SK-N-MC (cell line): Measurements from ENCODE around the gene PDZD8.

Experiments used
- FOXP2 ChIP-seq: optimal IDR thresholded peaks from 2 replicates; pipeline ENCODE3; 2011; ENCODE audit warnings: mild to moderate bottlenecking, moderate library complexity; ENCODE audit not compliant: insufficient read depth; ENCODE audit errors: extremely low read length, control extremely low read depth
- POLR2AphosphoS5 ChIP-seq: IDR thresholded peaks from 2 replicates; pipeline ENCODE4 v1.6.1; 2012; ENCODE audit warnings: mild to moderate bottlenecking, low read depth, low read length, borderline replicate concordance

- no peak for TF ChIP-seq FOXP2
- TF ChIP-seq POLR2AphosphoS5: no peak
These were observed 62.8 kb downstream of the PDZD8 start for GRCh38 chr10:117312430-117312829.
